GM12873 (cell line): ENCODE measurements around the gene PRRG2.

ENCODE experiments used
- CTCF ChIP-seq: IDR thresholded peaks from 2 replicates; pipeline ENCODE4 v1.5.1; 2012; ENCODE audit warnings: low read depth, mild to moderate bottlenecking, moderate library complexity, low read length, control low read depth; ENCODE audit not compliant: insufficient read depth; ENCODE audit errors: missing control alignments

The PRRG2 gene

GRCh38 chr19:49541914-49542313 lies 39.2 kb upstream of the PRRG2 start:
- no peak for TF ChIP-seq CTCF

GRCh38 chr19:49542446-49542845 lies 38.7 kb upstream of the PRRG2 start:
- TF ChIP-seq CTCF, result no peak

- TF ChIP-seq CTCF, result no peak
These were observed 38.1 kb upstream of the PRRG2 start for GRCh38 chr19:49543032-49543431.

GRCh38 chr19:49544154-49544553 lies 37.0 kb upstream of the PRRG2 start:
- no peak for TF ChIP-seq CTCF

- TF ChIP-seq CTCF, result peak; percentile 82
These were observed 34.1 kb upstream of the PRRG2 start for GRCh38 chr19:49546825-49547565.

- no peak for TF ChIP-seq CTCF
These were observed 32.1 kb upstream of the PRRG2 start for GRCh38 chr19:49549045-49549444.

- no peak for TF ChIP-seq CTCF
These were observed 29.6 kb upstream of the PRRG2 start for GRCh38 chr19:49551531-49551930.
